Measurements from ENCODE around the gene EAF2. TPM values are rescaled to one million over a fixed set of nuclear protein-coding genes. Genes with fewer than 3 reads are reported as not detected.

EAF2 gene
- total RNA-seq, 2 experiments from 2014 or later = 8.2 to 9.3 TPM

DNA sequence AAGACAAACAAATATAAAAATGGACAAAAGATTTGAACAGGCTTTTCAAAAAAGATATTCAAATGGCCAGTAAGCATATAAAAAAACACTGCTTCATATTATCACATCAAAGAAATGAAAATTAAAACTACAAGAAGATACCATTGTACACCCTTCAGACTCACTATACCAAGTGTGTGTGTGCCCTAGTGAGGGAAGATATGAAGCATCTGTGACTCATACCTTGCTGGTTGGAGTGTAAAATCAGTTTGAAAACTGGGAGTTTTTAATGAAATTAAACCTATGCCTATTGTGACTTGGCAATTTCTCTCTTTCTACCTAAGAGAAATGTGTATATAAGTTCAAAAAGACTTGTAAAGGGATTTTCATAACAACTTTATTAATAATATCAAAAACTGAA is 35.7 kb downstream of the EAF2 start:
- CTCF ChIA-PET = no interaction called here
- H3K27me3 Mint-ChIP-seq (ENCODE audit: low read depth) = no peaks in the 10 kb centered on the region
- H3K4me1 Mint-ChIP-seq (ENCODE audit: low read depth) = peaks cover 6% of the 10 kb centered on the region
- H3K4me3 Mint-ChIP-seq = no peak overlapping the region
- H3K36me3 Mint-ChIP-seq (ENCODE audit: low read depth) = peaks cover 11% of the 10 kb centered on the region
- H3K9me3 Mint-ChIP-seq = no peaks in the 10 kb centered on the region
- intact Hi-C loops (cut with micrococcal nuclease) = no loop called here
- DNase-seq = no peak
- H3K27ac Mint-ChIP-seq = no peak overlapping the region

DNA sequence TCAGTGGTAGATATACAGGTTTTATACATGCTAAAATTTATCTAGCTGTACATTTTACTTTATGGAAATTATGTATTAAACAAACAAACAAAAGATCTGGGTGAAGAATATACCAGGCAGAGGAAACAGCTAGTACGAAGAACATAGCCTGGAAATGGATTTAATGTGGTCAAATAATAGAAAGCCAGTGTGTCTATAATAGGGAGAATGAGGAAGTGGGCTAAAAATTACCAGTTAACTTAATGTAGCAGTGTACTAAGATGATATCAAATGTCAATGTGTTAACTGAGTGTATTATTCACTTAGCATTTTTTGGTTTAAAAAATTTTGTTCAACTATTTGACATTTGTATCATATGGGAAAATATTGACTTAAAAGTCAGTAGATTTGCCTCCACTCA is 36.4 kb downstream of the EAF2 start:
- CTCF ChIA-PET = no interaction called here
- Mint-ChIP-seq H3K9me3 (no peaks in the 10 kb centered on the region), H3K27ac (no peak overlapping the region), H3K36me3 (ENCODE audit: low read depth) (peaks cover 8% of the 10 kb centered on the region), H3K27me3 (ENCODE audit: low read depth) (no peaks in the 10 kb centered on the region), H3K4me3 (no peak overlapping the region), H3K4me1 (ENCODE audit: low read depth) (peaks cover 6% of the 10 kb centered on the region)
- intact Hi-C loops (cut with micrococcal nuclease) = no loop called here
- DNase-seq = no peak

DNA sequence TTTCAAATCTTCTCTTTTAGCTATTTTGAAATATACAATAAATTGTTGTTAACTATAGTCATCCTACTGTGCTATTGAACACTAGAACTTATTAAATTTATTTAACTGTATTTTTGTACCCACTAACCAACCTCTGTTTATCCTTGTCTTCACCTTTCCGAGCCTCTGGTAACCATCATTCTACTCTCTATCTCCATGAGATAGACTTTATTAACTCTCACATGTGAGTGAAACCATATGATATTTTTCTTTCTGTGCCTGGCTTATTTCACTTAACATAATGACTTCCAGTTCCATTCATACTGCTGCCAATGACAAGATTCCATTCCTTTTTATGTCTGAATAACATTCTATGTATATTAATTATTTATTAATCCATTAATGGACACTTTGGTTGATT is 43.4 kb downstream of the EAF2 start:
- DNase-seq = no peak
- Mint-ChIP-seq H3K36me3 (ENCODE audit: low read depth) (peaks cover 3% of the 10 kb centered on the region), H3K4me3 (no peak overlapping the region), H3K4me1 (ENCODE audit: low read depth) (no peaks in the 10 kb centered on the region), H3K9me3 (no peaks in the 10 kb centered on the region), H3K27me3 (ENCODE audit: low read depth) (no peaks in the 10 kb centered on the region), H3K27ac (no peak overlapping the region)
- intact Hi-C loops (cut with micrococcal nuclease) = no loop called here
- CTCF ChIA-PET = no interaction called here

DNA sequence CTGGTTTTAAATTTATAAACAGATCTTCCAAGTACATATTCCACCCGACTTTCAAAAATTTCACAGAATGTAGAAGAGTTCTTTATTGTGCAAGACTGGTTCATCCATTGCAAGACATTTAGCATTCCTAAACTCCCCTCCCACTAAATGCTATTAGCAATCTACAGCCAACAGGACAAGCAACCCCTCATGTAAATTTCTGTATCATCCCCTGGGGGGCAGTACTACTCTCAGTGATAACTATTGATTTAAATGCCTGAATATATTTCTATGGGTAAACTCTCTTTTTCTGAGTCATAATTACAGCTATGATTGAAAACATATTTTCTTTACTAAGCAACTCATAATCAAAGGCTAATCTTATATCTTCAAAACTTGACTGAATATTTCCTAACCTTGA is 48.5 kb downstream of the EAF2 start:
- Mint-ChIP-seq H3K4me3 (no peak overlapping the region), H3K27me3 (ENCODE audit: low read depth) (no peaks in the 10 kb centered on the region), H3K27ac (no peak overlapping the region), H3K9me3 (no peaks in the 10 kb centered on the region), H3K4me1 (ENCODE audit: low read depth) (no peaks in the 10 kb centered on the region), H3K36me3 (ENCODE audit: low read depth) (no peaks in the 10 kb centered on the region)
- no peak for DNase-seq
- CTCF ChIA-PET = interaction anchor here (0.9 to 1.1 kb wide), 2 partner anchors 9 to 375 kb away, joined by 3 read pairs; no protein-coding TSS in a partner anchor
- intact Hi-C loops (cut with micrococcal nuclease) = loop anchor here (1.0 to 2.0 kb wide), 6 partner anchors 112 to 417 kb away; no protein-coding TSS in a partner anchor

DNA sequence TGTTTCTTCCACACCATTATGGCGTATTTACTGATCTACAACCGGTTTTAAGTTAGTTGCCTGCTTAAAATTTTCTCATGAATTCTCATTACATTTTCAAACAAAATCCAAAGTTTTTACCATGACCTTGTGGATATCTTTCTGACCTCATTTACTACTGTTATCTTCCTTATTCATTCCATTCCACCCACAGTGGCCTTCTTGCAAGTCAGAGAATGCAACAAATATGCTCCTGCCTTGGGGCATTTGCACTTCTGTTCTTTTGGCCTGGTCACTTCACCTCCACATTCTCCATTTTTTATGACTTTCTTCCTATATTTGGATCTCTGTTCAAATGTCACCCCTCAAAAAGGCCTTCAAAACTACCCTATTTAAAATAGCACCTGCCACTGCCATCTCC is 50.4 kb downstream of the EAF2 start:
- H3K27me3 Mint-ChIP-seq (ENCODE audit: low read depth) = no peaks in the 10 kb centered on the region
- H3K27ac Mint-ChIP-seq = no peak overlapping the region
- H3K9me3 Mint-ChIP-seq = no peaks in the 10 kb centered on the region
- CTCF ChIA-PET = no interaction called here
- H3K4me1 Mint-ChIP-seq (ENCODE audit: low read depth) = no peaks in the 10 kb centered on the region
- no peak for DNase-seq
- intact Hi-C loops (cut with micrococcal nuclease) = no loop called here
- no peaks in the 10 kb centered on the region for H3K36me3 Mint-ChIP-seq (ENCODE audit: low read depth)
- no peak overlapping the region for H3K4me3 Mint-ChIP-seq

DNA sequence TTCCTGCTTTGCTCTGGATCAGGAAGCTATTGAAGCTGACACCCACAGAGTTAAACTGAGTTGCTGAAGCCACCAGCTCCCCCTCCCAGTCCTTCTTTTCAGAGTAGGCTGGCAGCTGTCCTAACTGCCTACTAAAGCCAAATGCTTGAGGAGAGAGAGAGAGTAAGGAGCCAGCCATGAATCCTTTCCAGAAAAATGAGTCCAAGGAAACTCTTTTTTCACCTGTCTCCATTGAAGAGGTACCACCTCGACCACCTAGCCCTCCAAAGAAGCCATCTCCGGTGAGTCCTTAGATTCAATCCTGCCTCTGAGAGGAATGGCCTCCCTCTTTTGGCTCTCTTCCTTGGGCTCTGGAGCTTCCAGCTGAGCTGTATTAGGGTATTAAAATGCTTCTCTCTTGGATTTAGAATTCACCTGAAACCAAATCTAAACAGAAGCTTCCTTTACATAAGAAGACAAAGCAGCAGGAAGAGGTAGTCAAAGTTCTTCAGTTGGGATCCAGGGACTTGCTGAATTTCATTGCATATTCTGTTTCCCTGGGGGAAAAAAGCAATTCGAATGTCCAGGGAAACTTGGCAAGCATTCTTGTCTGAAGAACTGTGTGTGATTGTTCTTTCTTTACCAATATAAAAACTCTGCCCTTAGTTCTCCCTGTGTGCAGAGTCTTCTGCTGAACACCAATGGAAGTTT is 59.4 kb downstream of the EAF2 start, which contains the start of gene SLC15A2:
Gene SLC15A2 (plus strand): TSS at position 101 of the 690 bp plus-strand sequence. CDS start 76 bp downstream, at position 177.
- no peaks in the 10 kb centered on the region for H3K27me3 Mint-ChIP-seq (ENCODE audit: low read depth)
- no peak within 1 kb of the TSS for H3K4me3 Mint-ChIP-seq
- CTCF ChIA-PET = no interaction called here
- H3K9me3 Mint-ChIP-seq = no peaks in the 10 kb centered on the region
- intact Hi-C loops (cut with micrococcal nuclease) = no loop called here
- peaks cover 2% of the 10 kb centered on the region for H3K36me3 Mint-ChIP-seq (ENCODE audit: low read depth)
- no peaks in the 10 kb centered on the region for H3K4me1 Mint-ChIP-seq (ENCODE audit: low read depth)
- H3K27ac Mint-ChIP-seq = no peak within 1 kb of the TSS
- DNase-seq = no peak

DNA sequence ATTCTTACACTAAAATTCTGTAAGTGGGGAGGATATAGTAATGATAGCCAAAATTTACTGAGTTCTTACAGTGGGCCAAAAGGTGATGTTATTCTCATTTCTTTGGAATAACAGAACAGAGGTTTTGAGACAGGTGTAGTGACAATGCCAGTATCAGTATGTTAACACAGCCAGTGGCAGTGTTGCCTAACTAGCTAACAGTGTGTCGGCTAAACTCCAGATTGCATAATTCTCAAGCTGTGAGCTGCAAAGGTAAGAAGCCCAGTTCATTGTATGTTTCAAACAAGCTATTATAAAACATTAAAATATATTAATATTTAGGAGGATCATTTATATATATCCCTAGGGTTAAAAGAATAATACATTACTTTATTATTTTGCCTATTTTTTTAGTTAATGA is 60.1 kb downstream of the EAF2 start:
- H3K27me3 Mint-ChIP-seq (ENCODE audit: low read depth) = no peaks in the 10 kb centered on the region
- no peak overlapping the region for H3K4me3 Mint-ChIP-seq
- CTCF ChIA-PET = interaction anchor here (0.8 kb wide), 1 partner anchor 27 kb away, joined by 3 read pairs; no protein-coding TSS in a partner anchor
- no peaks in the 10 kb centered on the region for H3K9me3 Mint-ChIP-seq
- no peaks in the 10 kb centered on the region for H3K4me1 Mint-ChIP-seq (ENCODE audit: low read depth)
- intact Hi-C loops (cut with micrococcal nuclease) = no loop called here
- peaks cover 2% of the 10 kb centered on the region for H3K36me3 Mint-ChIP-seq (ENCODE audit: low read depth)
- H3K27ac Mint-ChIP-seq = no peak overlapping the region
- DNase-seq = no peak

DNA sequence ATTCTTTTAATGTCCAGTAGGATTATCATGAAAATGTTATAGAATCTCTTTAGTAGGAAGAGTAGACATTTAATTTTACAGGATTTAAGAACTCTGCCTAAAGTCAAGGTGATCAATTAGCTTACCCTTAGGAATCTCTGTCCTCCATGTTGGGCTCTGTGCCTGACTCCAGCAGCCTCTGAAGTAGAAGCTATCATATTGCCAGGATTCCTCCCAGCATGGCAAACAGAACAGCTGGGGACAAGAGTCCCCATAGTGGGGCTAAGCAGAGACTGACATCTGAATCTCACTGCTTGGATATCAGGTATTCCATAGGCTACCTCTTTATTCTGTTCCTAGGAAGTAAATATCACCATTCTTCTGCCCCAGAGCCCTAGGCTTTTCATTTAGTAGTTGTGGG is 60.7 kb downstream of the EAF2 start:
- no peaks in the 10 kb centered on the region for H3K9me3 Mint-ChIP-seq
- H3K27ac Mint-ChIP-seq = no peak overlapping the region
- intact Hi-C loops (cut with micrococcal nuclease) = no loop called here
- H3K36me3 Mint-ChIP-seq (ENCODE audit: low read depth) = peaks cover 2% of the 10 kb centered on the region
- H3K4me1 Mint-ChIP-seq (ENCODE audit: low read depth) = no peaks in the 10 kb centered on the region
- no peak overlapping the region for H3K4me3 Mint-ChIP-seq
- DNase-seq = no peak
- CTCF ChIA-PET = interaction anchor here (0.8 kb wide), 1 partner anchor 28 kb away, joined by 3 read pairs; no protein-coding TSS in a partner anchor
- no peaks in the 10 kb centered on the region for H3K27me3 Mint-ChIP-seq (ENCODE audit: low read depth)

DNA sequence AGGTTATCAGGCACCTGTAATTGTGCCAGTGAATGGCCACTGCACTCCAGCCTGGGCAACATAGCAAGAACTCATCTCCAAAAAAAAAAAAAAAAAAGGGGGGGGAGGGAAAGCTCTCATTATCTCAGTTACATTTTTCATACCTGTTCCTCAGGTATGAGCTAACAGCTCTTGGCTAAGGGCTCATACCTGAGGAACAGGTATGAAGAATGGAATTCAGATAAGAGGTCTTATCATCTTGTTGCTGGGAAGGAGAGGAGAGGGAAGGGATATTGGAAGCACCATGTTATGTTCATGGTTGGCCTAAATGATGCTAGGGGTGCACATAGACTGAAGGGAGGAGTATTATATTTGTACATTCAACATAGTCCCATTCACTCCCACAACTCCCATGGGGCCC is 61.8 kb downstream of the EAF2 start:
- no peaks in the 10 kb centered on the region for H3K4me1 Mint-ChIP-seq (ENCODE audit: low read depth)
- DNase-seq = no peak
- no peaks in the 10 kb centered on the region for H3K27me3 Mint-ChIP-seq (ENCODE audit: low read depth)
- CTCF ChIA-PET = no interaction called here
- no peaks in the 10 kb centered on the region for H3K9me3 Mint-ChIP-seq
- peaks cover 2% of the 10 kb centered on the region for H3K36me3 Mint-ChIP-seq (ENCODE audit: low read depth)
- no peak overlapping the region for H3K4me3 Mint-ChIP-seq
- no peak overlapping the region for H3K27ac Mint-ChIP-seq
- intact Hi-C loops (cut with micrococcal nuclease) = no loop called here

DNA sequence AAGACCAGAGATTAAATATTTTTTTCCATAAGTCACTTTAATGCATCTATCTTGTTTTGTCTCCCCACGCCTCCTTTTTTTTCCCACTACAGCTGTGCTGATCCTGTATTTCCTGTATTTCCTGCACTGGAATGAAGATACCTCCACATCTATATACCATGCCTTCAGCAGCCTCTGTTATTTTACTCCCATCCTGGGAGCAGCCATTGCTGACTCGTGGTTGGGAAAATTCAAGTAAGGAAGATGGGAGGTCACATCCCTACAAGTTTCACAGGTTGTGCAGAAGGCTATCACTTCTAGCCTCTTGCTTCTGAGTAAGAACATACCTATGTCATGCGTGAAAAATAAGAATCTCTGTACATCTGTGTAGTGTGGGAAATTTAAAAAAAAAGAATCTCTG is 62.3 kb downstream of the EAF2 start:
- no peaks in the 10 kb centered on the region for H3K4me1 Mint-ChIP-seq (ENCODE audit: low read depth)
- no peak for DNase-seq
- H3K27me3 Mint-ChIP-seq (ENCODE audit: low read depth) = no peaks in the 10 kb centered on the region
- peaks cover 4% of the 10 kb centered on the region for H3K36me3 Mint-ChIP-seq (ENCODE audit: low read depth)
- CTCF ChIA-PET = interaction anchor here (0.7 kb wide), 1 partner anchor 1374 kb away, joined by 3 read pairs; no protein-coding TSS in a partner anchor
- intact Hi-C loops (cut with micrococcal nuclease) = no loop called here
- no peak overlapping the region for H3K27ac Mint-ChIP-seq
- no peak overlapping the region for H3K4me3 Mint-ChIP-seq
- H3K9me3 Mint-ChIP-seq = no peaks in the 10 kb centered on the region

DNA sequence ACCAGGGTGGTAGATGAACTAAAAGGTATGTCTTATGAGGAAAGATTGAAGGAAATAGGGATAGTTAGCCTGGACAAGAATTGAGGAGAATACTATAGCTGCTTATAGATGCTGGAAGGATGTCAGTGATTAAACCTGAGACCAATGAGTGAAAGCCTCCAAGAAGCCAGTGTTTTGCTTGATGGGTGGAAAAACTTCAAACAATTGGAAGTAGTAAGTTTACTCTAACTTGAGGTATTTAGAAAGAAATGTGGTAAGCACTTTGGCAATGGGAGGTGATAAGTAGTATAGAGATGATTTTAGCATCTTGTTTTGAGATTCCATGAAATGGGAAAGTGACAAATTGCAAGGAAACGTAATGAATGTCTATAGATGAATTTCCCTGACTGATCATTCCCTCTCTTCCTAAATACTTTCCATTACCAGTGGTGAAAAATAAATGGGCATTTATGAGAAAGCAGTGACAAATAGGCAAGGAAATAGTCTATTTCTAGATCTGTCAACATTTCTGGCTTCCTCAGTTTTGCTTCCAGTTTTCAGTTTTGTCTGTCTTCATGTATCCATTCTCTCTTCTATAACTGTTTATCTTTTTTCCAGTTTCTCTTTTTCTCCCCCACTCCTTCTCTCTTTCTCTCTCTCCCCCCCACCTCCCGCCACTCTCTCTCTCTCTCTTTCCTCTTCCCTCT is 78.4 kb downstream of the EAF2 start:
- Mint-ChIP-seq H3K9me3 (no peaks in the 10 kb centered on the region), H3K36me3 (ENCODE audit: low read depth) (peaks cover 11% of the 10 kb centered on the region), H3K4me3 (no peak overlapping the region), H3K27me3 (ENCODE audit: low read depth) (no peaks in the 10 kb centered on the region), H3K27ac (no peak overlapping the region), H3K4me1 (ENCODE audit: low read depth) (no peaks in the 10 kb centered on the region)
- intact Hi-C loops (cut with micrococcal nuclease) = no loop called here
- no peak for DNase-seq
- CTCF ChIA-PET = no interaction called here

DNA sequence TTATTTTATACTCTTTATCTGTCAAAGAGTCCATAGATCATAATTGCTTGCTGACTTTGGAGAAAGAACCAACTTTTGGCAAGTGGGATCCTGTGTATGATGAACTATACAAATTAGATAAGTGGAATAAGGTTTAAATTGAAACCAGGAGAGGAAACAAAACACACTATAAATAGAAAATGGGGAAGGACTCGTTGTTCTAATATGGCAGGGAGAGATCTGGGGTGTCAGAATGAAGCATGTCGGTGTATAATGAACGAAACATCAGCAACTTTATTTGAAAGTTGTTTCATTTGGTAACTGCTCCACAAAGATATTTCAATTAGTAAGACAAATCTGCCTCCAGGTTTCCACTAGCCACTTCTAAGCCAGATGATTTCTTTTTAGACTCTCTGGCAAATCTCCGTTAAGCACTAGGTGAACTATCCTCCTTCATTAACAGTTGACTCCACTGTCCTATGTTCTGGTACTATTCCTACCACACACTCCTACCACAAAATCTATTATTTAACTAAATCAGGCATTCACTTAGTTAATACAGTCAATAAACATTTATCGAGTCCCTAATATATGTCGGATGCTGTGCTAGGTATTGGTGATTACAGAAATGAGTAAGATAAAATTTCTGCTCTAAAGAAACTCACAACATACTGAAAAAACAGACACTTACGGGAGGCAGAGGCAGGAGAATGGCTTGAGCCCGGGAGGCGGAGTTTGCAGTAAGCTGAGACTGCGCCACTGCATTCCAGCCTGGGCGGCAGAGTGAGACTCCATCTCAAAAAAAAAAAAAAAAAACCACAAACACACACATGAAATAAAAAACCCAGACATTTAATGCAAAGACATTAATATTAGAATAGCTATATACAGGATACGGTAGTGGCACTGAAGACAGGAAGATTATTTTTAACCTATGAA is 79.3 kb downstream of the EAF2 start:
- Mint-ChIP-seq H3K4me3 (no peak overlapping the region), H3K27ac (no peak overlapping the region), H3K36me3 (ENCODE audit: low read depth) (peaks cover 8% of the 10 kb centered on the region), H3K27me3 (ENCODE audit: low read depth) (no peaks in the 10 kb centered on the region), H3K4me1 (ENCODE audit: low read depth) (no peaks in the 10 kb centered on the region), H3K9me3 (no peaks in the 10 kb centered on the region)
- intact Hi-C loops (cut with micrococcal nuclease) = no loop called here
- no peak for DNase-seq
- CTCF ChIA-PET = no interaction called here
